ENCODE data around the gene TMEM242. TPM values are rescaled to one million over a fixed set of nuclear protein-coding genes. Genes with fewer than 3 reads are reported as not detected.

TMEM242 gene
- total RNA-seq, 2 donors from 2014 or later: 10.8 to 11.9 TPM

- intact Hi-C loops (cut with DNase I): no loop called here
- DNase-seq: no peak
- Histone ChIP-seq H3K27me3 (no peaks in the 10 kb centered on the region), H3K4me1 (no peaks in the 10 kb centered on the region), H3K27ac (no peak overlapping the region), H3K9ac (ENCODE audit: low read depth in 2 of 2, low read length in 2 of 2) (no peak overlapping the region), H3K9me3 (no peaks in the 10 kb centered on the region), H3K4me3 (no peak overlapping the region), H3K36me3 (no peaks in the 10 kb centered on the region)
- TF ChIP-seq CTCF (IDR thresholded peaks at IDR 0.05): no peak
Observed at GRCh38 chr6:157264701-157265100, 58.6 kb downstream of the TMEM242 start.

- Histone ChIP-seq H3K36me3 (no peaks in the 10 kb centered on the region), H3K27me3 (no peaks in the 10 kb centered on the region), H3K27ac (no peak overlapping the region), H3K4me1 (no peaks in the 10 kb centered on the region), H3K9ac (ENCODE audit: low read depth in 2 of 2, low read length in 2 of 2) (no peak overlapping the region), H3K4me3 (no peak overlapping the region), H3K9me3 (no peaks in the 10 kb centered on the region)
- TF ChIP-seq CTCF (IDR thresholded peaks at IDR 0.05): no peak
- DNase-seq: no peak
- intact Hi-C loops (cut with DNase I): no loop called here
Observed at GRCh38 chr6:157263881-157264397, 59.4 kb downstream of the TMEM242 start.

GRCh38 chr6:157263146-157263545 lies 60.2 kb downstream of the TMEM242 start:
- no peak overlapping the region for H3K4me3 ChIP-seq
- H3K9ac ChIP-seq (ENCODE audit: low read depth in 2 of 2, low read length in 2 of 2): no peak overlapping the region
- DNase-seq: no peak
- intact Hi-C loops (cut with DNase I): no loop called here
- no peak for TF ChIP-seq CTCF (IDR thresholded peaks at IDR 0.05)
- no peaks in the 10 kb centered on the region for H3K4me1 ChIP-seq
- H3K27me3 ChIP-seq: no peaks in the 10 kb centered on the region
- no peaks in the 10 kb centered on the region for H3K9me3 ChIP-seq
- no peaks in the 10 kb centered on the region for H3K36me3 ChIP-seq
- no peak overlapping the region for H3K27ac ChIP-seq

GRCh38 chr6:157261606-157262005 lies 61.7 kb downstream of the TMEM242 start:
- Histone ChIP-seq H3K9me3 (no peaks in the 10 kb centered on the region), H3K27ac (no peak overlapping the region), H3K9ac (ENCODE audit: low read depth in 2 of 2, low read length in 2 of 2) (no peak overlapping the region), H3K4me1 (no peaks in the 10 kb centered on the region), H3K4me3 (no peak overlapping the region), H3K27me3 (no peaks in the 10 kb centered on the region), H3K36me3 (no peaks in the 10 kb centered on the region)
- TF ChIP-seq CTCF (IDR thresholded peaks at IDR 0.05): no peak
- DNase-seq: no peak
- intact Hi-C loops (cut with DNase I): no loop called here

- no peak for DNase-seq
Observed at GRCh38 chr6:157260735-157261410, 62.4 kb downstream of the TMEM242 start.

More at GRCh38 chr6:157260735-157261410, 62.4 kb downstream of the TMEM242 start:
- Histone ChIP-seq H3K36me3 (no peaks in the 10 kb centered on the region), H3K4me3 (no peak overlapping the region), H3K9ac (ENCODE audit: low read depth in 2 of 2, low read length in 2 of 2) (no peak overlapping the region), H3K4me1 (no peaks in the 10 kb centered on the region), H3K27me3 (no peaks in the 10 kb centered on the region), H3K27ac (no peak overlapping the region), H3K9me3 (no peaks in the 10 kb centered on the region)
- intact Hi-C loops (cut with DNase I): no loop called here
- no peak for TF ChIP-seq CTCF (IDR thresholded peaks at IDR 0.05)
